Stimulated activated CD4-positive, alpha-beta T cell treated with anti-CD3 and anti-CD28 coated beads, Interleukin-4, amount 100 ng/mL, for 48 hours (primary cell): ENCODE data around the gene SEC16B.
"Not testable (repeated sequence)": the region's sequence is repeated elsewhere in the genome, so short reads cannot be mapped to it uniquely, and the experiment has no call there.

ENCODE experiments used
- DNase-seq, 2 donors: peaks; one replicate each; pipeline ENCODE4 v3.0.0-alpha.2; 2020; ENCODE audit warnings: low read depth in 2 of 2

The SEC16B gene, protein sequence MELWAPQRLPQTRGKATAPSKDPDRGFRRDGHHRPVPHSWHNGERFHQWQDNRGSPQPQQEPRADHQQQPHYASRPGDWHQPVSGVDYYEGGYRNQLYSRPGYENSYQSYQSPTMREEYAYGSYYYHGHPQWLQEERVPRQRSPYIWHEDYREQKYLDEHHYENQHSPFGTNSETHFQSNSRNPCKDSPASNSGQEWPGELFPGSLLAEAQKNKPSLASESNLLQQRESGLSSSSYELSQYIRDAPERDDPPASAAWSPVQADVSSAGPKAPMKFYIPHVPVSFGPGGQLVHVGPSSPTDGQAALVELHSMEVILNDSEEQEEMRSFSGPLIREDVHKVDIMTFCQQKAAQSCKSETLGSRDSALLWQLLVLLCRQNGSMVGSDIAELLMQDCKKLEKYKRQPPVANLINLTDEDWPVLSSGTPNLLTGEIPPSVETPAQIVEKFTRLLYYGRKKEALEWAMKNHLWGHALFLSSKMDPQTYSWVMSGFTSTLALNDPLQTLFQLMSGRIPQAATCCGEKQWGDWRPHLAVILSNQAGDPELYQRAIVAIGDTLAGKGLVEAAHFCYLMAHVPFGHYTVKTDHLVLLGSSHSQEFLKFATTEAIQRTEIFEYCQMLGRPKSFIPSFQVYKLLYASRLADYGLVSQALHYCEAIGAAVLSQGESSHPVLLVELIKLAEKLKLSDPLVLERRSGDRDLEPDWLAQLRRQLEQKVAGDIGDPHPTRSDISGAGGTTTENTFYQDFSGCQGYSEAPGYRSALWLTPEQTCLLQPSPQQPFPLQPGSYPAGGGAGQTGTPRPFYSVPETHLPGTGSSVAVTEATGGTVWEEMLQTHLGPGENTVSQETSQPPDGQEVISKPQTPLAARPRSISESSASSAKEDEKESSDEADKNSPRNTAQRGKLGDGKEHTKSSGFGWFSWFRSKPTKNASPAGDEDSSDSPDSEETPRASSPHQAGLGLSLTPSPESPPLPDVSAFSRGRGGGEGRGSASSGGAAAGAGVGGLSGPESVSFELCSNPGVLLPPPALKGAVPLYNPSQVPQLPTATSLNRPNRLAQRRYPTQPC

DNA sequence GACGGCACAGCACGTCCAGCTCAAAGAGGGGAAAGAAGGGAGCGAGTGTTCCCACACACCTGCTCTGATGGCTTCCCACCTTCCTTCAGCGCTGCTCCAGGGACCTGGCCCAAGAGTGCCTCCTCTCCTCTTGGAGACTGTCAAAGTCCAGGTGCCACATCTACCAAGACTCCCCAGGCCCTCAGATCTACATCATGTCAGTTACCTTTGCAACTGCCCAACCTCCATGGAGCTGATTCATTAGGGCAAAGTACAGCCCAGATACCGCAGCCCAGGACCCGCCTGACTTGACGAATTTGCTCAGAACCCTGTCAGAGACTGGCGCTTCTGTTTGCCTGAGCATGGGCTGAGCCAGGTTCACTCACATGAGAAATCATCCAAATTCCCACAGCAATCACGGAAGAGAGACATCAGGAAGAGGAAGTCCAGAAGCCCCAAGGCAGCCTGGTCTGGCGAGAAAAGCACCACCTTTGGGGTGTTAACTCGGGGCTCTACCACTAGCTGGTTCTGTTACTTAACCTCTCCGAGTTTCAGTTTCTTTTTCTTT, at the start of gene SEC16B:
Gene SEC16B, minus strand, starts transcription at position 234 of the 547 bp plus-strand sequence. CDS start 2,077 bp downstream, outside the sequence.
- DNase-seq = no peak

DNA sequence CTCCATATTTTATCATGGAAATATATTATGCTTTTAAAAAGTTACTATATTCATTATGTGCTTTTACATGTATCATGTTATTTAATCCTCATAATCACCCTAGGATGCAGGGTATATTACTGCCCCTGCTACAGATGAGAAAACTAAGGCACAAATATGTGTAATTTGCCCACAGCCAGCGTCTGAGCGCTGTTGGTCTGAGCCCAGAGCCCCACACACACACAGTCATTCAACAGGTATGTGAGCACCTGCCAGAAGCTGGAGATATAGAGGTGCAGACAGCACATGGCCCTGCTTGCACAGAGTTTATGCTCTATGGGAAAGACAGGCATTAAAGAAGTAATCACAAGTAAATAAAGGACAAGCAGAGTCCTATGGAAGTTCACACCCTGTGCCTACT, 49.8 kb upstream of the SEC16B start:
- no peak for DNase-seq

DNA sequence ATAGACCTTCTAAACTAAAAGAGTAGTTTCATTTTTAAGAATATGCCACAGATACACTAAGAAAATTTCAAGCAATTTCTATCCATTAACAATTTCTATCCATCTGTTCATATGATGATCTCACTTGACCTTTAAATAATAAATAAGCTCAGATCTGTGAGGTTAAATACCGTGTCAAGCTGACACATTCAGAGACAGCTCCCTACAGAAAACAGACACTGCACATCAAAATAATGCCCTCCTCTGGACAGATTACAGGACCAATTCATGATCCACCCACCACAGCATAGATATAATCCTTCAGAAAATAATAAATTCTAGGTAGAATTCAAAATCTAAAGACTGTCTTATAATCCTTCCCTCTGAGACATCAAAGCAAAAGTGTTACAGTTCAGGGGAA, 49.4 kb upstream of the SEC16B start:
- DNase-seq = no peak

DNA sequence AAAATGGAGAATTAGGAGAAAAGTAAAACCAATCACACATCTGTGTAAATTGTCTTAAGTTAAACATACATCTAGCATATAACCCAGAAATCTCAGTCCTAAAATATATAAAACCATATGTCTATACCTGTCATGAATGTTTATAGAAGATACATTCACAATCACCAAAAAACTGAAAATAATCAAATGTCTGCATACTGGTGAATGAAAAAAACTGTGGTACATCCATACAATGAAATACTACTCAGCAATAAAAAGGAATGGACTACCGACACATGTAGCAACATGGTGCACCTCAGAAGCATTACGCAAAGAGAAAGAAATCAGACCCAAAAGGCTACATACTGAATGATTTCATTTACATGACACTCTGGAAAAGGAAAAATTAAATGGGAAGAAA, 47.7 kb upstream of the SEC16B start:
- DNase-seq = no peak

DNA sequence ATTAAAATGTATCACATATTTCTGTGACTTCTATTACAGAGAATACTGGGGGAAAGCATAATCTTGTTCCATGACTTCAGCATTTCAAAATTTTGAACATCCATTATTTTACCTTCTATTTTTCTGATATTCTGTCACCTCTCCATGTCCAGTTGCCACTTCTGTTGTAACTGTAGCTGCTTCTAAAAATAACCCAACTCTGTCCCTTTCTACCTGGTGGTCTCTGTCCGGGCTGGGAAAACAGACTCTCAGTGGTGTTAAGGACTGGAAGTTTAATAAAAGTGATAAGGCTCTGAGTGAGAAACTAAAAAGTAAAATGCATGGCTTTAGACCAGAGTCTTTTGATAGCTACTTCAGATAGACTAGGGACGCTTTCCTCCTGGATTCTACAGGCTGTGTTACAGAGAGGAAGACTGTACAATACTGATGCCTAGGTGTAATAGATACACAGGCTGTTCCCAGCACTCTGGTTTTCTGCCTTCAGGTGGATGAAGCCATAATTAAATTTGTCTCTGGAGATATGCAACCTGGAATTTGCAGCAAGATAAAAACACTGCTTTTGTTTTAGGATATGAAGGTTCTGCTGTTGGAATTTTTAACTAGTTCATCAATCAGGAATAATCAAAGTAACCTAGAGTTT, 42.1 kb upstream of the SEC16B start:
- no peak for DNase-seq

DNA sequence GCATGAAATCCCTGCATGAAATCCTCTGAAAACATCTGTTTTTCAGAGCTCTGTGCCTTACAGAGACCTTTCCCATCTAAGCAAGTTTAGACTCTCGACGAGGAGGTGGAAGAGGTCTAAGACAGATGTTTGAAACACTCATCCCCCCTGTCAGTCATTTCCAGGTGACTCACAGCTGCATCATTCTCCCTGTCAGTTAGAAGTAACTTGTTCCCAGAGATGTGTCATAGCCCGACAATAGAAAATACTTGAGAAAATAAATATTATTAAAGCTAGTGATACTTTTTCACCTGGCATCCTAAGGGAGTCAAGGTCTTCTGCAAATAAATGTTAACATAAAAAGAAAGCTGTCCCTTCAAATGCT, 41.6 kb upstream of the SEC16B start:
- DNase-seq = no peak

DNA sequence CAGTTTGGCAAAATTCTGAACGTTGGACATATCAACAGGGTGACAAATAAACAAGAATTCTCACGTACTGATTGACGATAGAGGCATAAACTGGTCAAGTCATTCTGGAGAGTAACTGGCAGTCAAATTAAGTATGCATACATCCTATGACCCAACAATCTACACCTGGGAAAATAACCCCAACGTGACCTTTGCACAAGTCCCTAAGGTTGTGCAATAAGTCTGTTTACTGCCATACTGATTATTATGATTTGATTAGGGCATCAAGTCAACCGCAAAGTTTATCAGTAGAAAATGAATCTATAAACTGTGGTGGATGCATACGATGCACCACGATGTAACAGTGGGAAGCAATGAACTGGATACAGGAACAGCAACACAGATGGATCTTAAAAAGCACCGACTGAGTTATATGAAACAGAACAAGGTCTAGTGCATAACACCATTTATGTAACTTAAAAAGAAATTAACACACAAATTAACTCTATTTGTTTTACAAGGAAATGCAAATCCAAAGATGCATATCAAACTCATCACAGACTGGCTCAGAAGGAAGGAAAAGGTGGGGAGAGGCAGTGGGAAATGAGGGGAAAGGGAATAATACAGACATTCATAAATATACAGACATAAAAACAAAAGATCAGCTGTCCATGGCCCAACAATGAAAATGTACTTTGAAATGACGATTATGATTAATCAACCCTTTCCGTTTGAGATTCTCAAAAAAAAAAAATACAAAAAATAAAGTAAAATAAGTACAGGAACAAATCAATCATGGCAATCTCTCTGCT, 41.0 kb upstream of the SEC16B start:
- no peak for DNase-seq

DNA sequence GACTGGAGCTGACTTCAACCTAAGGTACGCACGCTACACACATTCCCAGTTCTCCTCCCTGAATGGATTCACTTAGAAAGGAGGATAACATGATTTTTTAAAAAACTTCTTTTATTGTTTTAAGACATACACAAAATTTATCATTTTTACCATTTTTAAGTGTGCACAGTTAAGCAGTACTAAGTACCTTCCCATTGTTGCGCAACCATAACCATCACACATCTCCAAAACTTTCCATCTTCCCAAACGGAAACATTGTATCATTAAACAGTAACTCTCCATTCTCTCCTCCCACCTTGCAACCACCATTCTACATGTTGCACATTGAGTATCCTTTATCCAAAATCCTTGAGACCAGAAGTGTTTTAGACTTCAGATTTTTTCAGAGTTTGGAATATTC, 36.2 kb upstream of the SEC16B start:
- no peak for DNase-seq

DNA sequence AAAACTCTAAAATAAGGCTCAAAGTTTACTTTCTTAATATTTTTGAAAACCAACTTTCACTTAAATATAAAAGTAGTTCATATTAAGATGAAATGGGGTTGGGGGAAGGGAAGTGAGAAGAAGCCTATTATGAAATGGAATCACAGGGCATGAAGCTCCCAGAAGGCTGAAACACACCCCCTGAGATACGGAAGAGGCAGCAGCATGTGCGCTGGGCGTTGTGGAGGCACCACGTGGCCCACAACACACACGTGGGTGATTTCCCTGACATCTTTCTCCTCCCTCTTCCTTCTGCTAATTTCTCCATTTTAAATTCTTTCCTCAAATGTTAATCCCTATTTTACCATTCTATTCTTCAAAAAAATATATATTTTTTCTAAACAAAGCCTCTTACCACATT, 35.6 kb upstream of the SEC16B start:
- DNase-seq = no peak

DNA sequence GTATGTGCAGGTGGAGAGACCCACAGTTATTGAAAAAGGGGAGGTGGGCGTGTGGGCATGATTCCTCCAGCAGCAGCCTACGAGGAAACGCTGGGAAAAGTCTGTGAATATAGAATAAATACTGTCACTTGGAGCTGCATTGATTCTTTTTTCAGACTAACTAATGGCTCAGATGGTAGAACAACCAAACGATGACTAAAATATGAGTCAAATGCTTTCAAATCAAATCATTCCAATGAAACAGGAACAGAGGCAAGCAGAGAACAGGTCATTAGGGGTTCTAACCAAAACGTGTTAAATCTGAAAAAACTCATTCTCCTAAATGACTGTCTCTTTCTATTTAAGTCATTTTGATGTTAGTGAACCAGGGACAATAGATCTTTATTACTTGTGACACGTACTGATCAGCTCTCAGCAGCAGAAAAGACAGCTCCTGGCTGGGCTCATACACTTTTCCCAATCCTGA, 35.1 kb upstream of the SEC16B start:
- no peak for DNase-seq

DNA sequence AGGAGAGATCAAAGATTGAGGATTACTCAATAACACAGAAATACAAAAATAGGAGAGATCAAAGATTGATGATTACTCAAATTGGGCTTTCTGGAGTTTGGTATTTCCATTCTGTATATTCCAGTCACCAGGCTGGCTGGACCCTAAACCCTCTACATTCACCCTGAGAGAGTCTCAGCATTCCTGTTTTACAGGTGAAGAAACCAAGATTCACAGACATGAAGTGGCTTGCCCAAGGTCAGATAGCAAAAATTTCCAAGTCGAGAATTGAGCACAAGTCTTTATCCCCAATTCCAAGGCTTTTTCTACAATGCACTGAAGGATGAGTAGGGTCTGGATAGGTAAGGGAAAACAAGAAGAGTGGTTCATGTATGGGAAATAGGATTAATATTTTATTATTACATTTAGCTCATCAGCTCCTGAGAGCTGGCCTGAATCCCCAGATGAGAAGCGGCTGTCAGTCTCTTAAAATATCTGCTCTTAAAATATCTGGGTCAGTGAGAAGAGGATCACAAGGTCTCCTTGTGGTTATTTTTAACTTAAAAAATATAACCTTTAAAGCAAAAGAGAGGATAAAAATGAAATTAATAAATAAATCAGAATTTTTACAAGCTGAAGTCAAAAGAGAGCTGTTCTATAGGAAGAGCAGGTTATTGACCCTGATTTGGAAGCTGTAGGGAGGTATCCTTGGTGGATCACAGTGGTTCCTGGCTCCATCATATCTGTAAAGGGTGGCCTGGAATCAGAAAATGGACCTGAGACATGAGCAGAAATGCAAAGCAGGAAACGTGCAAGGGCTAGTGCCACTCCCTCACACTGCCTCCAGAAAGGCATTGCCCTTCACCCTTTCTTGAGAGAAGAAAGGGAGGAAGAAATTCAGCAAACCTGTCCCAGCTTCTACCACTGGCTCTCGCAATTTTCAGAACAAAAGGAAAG, 29.1 kb upstream of the SEC16B start:
- DNase-seq = no peak

DNA sequence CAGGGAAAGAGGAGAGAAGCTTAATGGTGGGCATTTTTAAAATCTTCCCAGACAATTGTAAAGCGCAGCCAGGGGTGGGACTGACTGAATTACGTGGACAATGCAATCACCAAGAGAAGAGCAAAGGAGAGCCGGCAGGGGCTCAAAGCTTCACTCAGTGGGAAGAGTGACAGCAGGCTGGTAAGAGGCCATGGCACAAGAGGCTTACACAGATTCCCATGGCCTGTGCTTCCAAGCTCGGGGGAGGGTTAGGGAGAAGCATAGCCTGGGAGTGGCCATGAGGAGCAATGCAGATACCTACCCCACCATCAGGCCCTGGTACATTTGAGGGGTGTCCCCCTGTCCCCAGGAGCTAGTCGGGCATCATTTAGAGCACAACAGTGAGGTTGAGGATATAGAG, 27.1 kb upstream of the SEC16B start:
- no peak for DNase-seq

DNA sequence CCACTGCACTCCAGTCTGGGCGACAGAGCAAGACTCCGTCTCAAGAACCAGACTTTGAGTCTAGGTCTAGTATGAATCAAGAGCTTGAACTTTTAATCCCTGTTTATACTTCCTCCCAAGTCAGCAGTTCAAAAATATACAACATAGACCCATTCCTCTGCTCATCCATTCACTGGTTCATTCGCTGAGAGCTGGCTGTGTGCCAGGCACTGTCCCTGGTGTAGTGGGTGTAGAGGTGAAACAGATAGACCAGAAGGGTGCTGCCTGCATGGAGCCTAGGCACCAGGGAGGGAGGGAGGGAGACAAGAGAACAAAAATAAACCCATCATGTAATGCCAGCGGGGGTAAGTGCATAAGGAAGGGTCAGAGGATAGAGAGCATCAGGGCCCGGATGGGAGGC, 25.5 kb upstream of the SEC16B start:
- DNase-seq = no peak

DNA sequence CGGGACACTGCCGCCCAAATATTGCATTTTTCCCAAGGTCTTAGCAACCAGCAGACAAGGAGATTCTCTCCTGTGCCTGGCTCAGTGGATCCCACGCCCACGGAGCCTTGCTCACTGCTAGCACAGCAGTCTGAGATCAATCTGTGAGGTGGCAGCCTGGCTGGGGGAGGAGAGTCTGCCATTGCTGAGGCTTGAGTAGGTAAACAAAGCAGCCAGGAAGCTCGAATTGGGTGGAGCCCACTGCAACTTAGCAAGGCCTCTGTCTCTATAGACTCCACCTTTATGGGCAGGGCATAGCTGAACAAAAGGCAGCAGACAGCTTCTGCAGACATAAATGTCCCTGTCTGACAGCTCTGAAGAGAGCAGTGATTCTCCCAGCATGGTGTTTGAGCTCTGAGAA, 16.4 kb upstream of the SEC16B start:
- not testable (repeated sequence) for DNase-seq

DNA sequence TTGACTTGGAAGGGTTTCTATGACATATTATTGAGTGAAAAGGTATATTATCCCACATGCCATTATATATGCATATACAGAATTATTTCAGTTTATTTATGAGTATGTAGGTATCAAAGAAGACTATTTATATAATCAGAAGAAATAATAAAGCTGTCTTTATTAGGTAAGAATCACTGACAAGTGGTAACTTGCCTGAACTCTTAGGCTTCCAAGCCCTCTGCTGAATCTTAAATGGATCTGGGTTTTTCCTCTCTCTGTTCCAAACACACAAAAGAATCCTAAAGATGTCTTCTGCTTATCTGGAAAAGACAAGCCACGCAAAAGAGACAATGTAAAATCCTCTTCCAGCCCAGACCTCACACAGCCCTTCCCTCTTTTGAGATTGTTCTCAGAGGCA, 14.9 kb upstream of the SEC16B start:
- DNase-seq = no peak

DNA sequence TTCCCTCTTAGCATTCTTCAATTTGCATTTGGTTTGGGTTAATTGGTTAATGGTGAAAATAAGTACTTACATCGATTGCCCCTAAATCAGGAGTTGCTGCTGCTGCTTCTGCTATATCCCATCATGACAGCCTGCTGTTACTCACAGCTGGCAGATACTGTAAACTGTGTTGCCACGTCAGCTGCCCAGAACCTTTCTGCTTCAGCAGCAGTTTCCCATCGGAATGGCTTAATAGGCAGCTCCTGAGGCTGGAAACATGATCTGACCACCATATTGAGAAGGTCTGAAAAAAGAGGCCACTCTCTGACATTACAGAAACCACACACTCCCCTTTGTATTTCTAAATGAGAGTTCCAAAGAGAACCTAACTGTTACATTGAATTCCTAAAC, 14.3 kb upstream of the SEC16B start:
- no peak for DNase-seq

DNA sequence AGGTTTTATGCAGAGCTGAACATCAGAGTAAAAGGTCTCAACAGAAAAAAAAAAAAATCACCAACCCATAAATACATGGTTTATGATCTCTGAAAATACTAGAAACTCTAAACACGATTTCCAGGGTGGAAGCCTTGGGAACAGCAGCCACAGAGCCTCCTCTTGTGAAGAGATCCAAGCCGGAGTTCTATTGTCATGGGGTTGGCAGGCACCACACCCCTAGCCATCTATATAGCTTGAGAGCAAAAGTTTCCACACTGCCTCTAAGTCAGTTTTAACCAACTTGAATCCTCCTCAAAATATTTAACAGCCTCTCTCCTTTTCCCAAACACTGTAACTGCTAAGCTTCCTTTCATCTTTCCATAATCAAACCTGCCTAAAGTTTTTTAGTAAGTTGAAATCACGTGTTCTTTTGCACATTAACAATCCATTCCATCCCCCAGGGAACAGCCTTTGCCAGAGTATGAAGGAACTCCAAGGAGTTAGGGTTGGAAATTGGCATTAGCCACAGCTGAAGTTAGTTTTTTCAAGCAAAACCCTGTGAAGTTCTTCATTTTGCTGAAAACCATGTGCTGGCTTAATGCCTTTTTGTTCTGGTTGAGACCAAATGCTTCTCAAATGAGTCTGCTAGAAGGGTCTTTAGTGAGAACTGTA, 13.8 kb upstream of the SEC16B start:
- DNase-seq = no peak

DNA sequence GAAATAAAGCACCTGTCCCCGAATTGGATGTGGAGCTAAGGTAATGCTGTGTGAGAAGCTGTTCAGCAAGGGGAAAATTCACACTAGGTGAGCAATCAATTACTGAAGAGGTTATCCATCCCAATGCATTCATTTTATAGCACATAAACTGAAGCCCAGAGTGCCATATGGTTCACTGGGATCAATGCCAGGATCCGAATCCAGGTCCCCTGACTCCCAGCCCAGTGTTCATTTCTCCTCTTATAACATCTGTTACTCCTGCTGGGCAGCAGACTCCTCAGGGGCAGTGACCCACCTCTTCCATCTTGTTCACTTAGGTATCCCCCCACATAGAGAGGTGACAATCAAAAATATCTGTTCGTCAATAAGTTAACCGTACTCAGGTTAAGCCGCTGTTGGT, 13.2 kb upstream of the SEC16B start:
- no peak for DNase-seq

DNA sequence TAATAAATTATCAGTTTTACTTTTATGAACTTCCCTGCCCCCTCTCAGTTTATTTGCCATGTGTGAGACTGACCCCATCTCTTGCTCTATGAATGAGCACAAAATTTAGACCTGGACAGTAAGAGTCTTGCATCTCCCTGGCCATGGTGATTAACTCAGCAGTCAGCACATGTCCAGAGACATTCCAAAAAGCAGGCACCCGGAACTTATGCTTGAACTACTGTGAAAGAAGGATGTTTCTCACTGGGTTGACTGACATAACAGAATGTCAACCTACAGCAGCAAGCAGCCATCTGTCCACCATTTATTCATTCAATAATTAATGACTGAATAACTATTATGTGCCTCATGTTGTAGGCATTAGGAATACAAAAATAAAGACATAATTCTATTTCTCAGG, 11.3 kb upstream of the SEC16B start:
- no peak for DNase-seq
